Activated T-cell treated with anti-CD3 and anti-CD28 coated beads for 1 hour (primary cell): ENCODE data around the gene STOML2.
"Not testable (repeated sequence)": the region's sequence is repeated elsewhere in the genome, so short reads cannot be mapped to it uniquely, and the experiment has no call there.

Experiments
- DNase-seq: peaks from one replicate; pipeline ENCODE4 v3.0.0-alpha.2; 2020; ENCODE audit warnings: low read depth

STOML2 gene

GRCh38 chr9:35102769-35103659 lies at the start of gene STOML2:
STOML2 (minus strand) TSS chr9:35103131; CDS start chr9:35103094, 37 bp downstream.
- peak; percentile 82 for DNase-seq

- not testable (repeated sequence) for DNase-seq
Observed at GRCh38 chr9:35147941-35148563, 45.1 kb upstream of the STOML2 start.

GRCh38 chr9:35142037-35142436 lies 39.1 kb upstream of the STOML2 start:
- DNase-seq, result no peak

- no peak for DNase-seq
Observed at GRCh38 chr9:35140093-35140492, 37.2 kb upstream of the STOML2 start.

GRCh38 chr9:35136866-35137265 lies 33.9 kb upstream of the STOML2 start:
- no peak for DNase-seq

- no peak for DNase-seq
Observed at GRCh38 chr9:35135988-35136387, 33.1 kb upstream of the STOML2 start.

GRCh38 chr9:35134920-35135319 lies 32.0 kb upstream of the STOML2 start:
- DNase-seq, result no peak

GRCh38 chr9:35116898-35117551 lies 14.1 kb upstream of the STOML2 start:
- peak; percentile 82 for DNase-seq

GRCh38 chr9:35116539-35116897 lies 13.6 kb upstream of the STOML2 start:
- no peak for DNase-seq

GRCh38 chr9:35115680-35116538 lies 13.0 kb upstream of the STOML2 start, which contains the start of gene ATOSB:
ATOSB (minus strand) TSS chr9:35115862; CDS start chr9:35108274, 7,588 bp downstream.
- peak; percentile 87 for DNase-seq

- no peak for DNase-seq
Observed at GRCh38 chr9:35114840-35115628, 12.1 kb upstream of the STOML2 start.

- peak; percentile 43 for DNase-seq
Observed at GRCh38 chr9:35114113-35114839, 11.3 kb upstream of the STOML2 start.

- no peak for DNase-seq
Observed at GRCh38 chr9:35112257-35113020, 9.5 kb upstream of the STOML2 start.

GRCh38 chr9:35111001-35111933 lies 8.3 kb upstream of the STOML2 start:
- peak; percentile 93 for DNase-seq

GRCh38 chr9:35110327-35110761 lies 7.4 kb upstream of the STOML2 start:
- no peak for DNase-seq

GRCh38 chr9:35108946-35109575 lies 6.1 kb upstream of the STOML2 start:
- no peak for DNase-seq

GRCh38 chr9:35108461-35108860 lies 5.5 kb upstream of the STOML2 start:
- no peak for DNase-seq
